PFSK-1 (cell line): ENCODE data around the gene PGBD5.

Experiments
- POLR2AphosphoS5 ChIP-seq: IDR thresholded peaks from 2 replicates; pipeline ENCODE4 v1.6.1; 2012; ENCODE audit warnings: low read depth, mild to moderate bottlenecking, control low read depth, low read length, moderate library complexity
- REST ChIP-seq, 2 experiments: IDR thresholded peaks; 2 replicates each; pipeline versions ENCODE4 v1.6.1 to v1.8.0; 2011 to 2012; ENCODE audit warnings: low read depth in 2 of 2, low read length in 2 of 2, control low read depth in 1 of 2, inconsistent platforms in 1 of 2, mild to moderate bottlenecking in 1 of 2, moderate library complexity in 1 of 2; ENCODE audit not compliant: insufficient read depth in 1 of 2

GRCh38 chr1:230300322-230301301 lies 125.5 kb downstream of the PGBD5 start:
- TF ChIP-seq REST (IDR thresholded peaks at IDR 0.05; ENCODE audit: insufficient read depth in 1 of 2, low read depth in 2 of 2, low read length in 2 of 2): no peak
- no peak for TF ChIP-seq POLR2AphosphoS5
